Measurements from ENCODE around the gene AGPAT3. TPM values are rescaled to one million over a fixed set of nuclear protein-coding genes. Genes with fewer than 3 reads are reported as not detected.

AGPAT3 gene
- polyA plus RNA-seq, 10 donors, result 24.0 to 30.6 (median 27.3) TPM

DNA sequence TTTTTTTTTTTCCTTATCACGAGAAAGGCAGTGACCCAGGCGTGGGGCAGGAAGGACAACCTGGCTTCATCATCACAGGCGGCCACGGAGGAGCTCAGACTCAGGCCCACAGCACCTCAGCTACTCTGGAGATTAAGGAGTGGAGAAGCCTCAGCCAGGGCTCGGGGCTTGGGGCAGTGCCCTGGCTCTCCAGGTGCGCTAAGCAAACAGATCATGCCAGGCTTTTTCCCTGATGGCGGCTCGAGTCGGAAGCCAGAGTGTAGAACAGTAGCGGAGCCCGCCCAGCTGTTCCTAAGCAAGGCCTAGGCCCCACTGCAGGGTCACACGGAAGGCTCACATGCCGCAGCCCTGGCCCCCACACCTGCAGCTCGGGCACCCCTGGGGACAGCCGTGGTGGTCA, 70.7 kb downstream of the AGPAT3 start:
- DNase-seq, result no peak

GRCh38 chr21:43936247-43936967, 71.4 kb downstream of the AGPAT3 start:
- no peak for DNase-seq

DNA sequence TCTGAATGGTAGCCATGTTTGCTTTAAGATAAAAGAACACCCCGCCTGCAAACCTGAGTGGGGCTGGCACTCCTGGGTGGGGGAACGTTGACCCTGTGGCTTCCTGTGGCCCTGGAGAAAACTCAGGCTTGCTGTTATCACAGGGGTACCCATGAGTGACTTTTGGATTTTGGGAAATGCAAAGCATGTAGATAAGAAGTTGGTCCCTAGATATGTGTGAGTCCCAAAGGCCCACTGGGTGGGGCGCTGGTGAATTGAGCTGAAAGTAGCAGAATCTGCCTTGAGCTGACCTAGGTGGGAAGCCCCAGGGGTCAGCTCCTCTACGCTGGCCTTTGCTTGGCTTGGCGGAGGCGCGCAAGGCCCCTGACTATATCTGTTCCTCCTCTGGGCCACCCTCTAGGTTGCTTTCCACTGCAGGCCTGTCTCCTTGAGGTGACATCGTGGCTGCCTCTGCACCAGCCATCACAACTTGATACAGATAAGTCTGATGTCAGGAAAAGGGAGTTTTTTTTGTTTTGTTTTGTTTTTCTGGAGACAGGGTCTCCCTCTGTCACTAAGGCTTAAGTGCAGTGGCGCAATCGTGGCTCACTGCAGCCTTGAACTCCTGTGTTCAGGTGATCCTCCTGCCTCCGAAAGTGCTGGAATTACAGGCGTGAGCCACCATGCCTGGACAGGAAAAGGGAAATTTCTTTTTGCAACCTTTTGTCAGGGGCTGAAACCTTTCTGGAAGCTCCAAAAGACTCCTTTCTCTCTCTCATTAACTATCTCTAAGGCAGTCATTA, 72.2 kb downstream of the AGPAT3 start:
- DNase-seq, result no peak

GRCh38 chr21:43937891-43938309, 72.9 kb downstream of the AGPAT3 start:
- DNase-seq, result no peak

DNA sequence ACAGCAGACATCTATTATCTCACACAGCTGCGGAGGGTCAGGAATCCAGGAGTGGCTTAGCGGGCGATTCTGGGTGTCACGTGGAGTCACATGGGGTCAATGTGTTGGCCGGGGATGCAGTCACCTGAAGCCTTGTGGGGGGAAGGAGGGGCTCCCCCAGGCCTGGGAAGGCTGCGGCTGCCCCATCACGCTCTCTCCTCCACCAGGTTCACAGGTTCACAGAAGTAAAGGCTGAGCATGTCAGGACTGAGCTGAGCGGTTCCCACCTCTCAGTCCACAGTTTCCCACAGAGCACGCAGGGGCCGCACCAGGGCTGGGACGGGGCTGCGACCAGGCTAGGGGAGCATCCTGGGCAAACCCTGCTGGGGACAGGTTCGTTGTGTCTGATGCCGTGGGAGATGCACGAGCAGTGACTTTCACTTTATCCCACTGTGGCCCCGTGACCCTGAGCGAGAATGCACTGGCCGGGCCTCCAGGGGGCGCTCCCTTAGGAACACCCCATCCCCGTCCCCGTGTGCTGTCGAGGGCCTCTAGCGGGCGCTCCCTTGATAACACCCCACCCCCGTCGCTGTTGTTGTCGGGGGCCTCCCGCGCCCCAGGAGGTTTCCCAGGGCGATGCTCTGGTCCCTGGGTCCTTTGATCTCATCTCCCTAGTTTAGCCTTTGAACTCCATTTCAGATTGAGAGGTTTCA, 73.9 kb downstream of the AGPAT3 start:
- peak; percentile 34 to 67 (median 47) for DNase-seq

GRCh38 chr21:43939443-43940328, 74.7 kb downstream of the AGPAT3 start:
- no peak for DNase-seq

GRCh38 chr21:43940329-43941050, 75.5 kb downstream of the AGPAT3 start:
- no peak for DNase-seq

- DNase-seq, result no peak
These were observed 77.2 kb downstream of the AGPAT3 start for GRCh38 chr21:43942201-43942600.

DNA sequence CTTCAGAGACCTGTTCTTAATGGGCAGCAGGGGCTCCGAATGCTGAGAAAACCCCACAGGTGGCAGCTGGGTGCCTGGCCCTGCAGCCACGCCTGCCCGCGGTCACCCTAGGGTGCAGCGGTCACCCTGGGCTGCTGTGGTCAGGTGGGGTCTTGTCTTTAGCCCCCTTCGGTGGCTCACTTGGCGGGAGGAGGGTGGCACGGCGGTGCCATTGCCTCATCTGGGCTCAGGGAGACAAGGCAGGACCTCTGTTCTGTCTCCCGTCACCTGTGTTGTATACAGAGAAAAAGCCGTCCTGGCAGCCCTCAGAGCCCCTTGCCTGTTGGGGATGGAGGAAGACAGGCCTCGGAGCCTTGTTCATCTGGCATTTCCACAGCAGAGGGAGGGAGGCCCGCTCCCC, 77.6 kb downstream of the AGPAT3 start:
- no peak for DNase-seq

DNA sequence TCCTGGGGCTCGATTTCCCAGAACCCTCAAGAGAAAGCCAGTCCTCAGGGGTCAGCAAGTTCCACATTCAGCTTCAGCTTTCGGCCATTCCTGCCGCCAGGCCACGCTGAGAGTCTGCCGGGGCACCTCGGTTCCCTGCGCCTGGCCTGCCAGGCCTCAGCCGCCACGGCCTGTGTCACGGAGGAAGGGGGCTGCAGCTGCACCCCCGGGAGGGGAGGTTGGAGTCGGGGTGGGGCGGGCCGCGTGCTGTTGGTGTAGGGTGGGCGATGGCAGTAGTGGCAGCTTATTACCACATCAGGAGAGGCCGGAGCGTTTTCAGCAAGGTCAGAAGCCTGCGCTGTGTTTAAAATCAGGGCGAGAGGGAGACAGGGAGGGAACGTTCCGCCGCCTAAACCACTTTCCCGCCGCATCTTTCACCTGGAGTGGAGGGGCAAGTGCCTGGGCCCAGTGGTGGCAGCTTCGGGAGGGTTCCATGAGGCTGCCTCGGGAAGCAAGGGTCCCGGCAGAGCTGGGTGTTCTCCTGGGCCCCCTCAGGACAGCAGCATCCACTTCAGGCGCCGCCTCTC, 78.6 kb downstream of the AGPAT3 start:
- no peak for DNase-seq

DNA sequence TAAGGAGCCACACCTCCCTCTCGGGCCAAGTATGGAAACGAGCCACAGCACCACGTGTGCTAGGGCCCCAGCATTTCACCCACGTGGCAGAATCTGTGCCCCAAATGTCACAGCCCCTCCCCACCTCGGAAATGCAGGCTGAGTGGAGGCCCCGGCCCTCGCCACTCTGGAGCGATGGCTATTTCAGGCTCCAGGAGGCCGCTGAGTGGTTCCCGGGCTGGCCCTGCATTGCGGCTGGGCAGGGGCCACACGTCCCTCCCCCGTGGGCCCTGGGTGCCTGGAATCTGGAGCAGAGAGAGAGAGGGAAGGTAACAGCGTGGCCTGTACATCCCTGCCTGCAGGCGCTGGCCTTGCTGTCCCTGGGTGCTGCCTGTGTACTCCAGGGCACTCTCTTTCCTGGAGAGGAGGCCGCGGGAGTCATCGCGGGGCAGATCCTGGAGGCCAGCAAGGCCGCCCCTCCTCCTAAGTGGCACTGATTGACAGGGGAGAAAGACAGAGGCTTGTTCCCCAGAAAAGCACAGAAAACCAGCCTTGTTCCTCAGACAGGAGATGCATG, 79.1 kb downstream of the AGPAT3 start:
- no peak for DNase-seq

- no peak for DNase-seq
These were observed 79.7 kb downstream of the AGPAT3 start for GRCh38 chr21:43944757-43945156.

GRCh38 chr21:43948740-43949498, 83.9 kb downstream of the AGPAT3 start:
- no peak for DNase-seq

DNA sequence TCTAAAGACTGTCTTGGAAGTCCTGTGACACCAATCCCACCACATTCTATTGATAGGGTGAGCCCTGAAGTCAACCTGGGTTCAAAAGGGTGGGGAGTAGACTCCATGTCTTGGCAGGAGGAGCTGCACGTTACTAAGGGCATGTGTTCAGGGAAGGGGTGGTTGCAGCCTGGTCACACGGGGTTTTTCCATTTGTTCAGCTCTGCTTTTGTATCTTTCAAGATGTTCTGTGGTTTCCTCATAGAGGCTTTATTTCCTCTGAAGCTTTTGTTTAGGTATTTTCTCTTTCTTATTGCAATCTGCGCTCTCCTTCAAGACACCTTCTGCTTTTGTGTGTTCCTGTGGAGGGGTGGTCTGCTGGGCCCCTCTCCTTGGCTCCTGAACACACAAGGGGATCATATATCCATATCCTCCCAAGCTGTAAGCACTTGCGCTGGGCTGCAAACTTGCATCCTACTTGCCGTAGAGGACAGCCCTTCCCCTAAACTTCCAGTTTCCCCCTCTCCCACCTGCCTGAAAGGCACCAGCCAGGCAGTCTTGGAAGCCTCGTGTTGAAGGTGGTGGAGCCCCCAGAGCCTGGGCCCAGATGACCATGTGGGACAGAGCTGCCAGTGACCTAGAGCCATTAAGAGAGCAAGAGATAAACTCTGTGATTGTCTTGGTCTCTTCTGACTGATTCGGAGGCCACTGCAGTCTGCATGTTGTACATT, 84.6 kb downstream of the AGPAT3 start:
- no peak for DNase-seq

DNA sequence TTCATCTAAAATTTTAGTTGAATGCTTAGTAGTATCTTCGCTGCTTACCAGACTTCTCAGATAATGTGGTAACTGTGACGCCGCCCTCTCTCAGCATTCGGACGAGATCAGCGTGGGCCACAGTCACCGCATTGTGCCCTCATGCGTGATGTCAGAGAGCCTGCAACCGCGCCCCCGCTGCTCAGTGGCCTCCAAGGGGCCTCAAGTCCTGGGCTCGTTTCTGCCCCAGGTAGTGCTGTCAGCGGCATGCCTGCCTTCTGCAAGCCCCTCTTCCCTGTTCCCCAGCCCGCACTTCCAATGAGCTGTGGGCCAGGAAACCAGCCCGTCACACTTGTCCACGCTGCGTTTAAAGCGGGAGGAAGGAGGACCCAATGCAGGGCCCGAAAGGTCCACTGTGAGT, 85.5 kb downstream of the AGPAT3 start:
- no peak for DNase-seq

- no peak for DNase-seq
These were observed 85.9 kb downstream of the AGPAT3 start for GRCh38 chr21:43950936-43951335.

DNA sequence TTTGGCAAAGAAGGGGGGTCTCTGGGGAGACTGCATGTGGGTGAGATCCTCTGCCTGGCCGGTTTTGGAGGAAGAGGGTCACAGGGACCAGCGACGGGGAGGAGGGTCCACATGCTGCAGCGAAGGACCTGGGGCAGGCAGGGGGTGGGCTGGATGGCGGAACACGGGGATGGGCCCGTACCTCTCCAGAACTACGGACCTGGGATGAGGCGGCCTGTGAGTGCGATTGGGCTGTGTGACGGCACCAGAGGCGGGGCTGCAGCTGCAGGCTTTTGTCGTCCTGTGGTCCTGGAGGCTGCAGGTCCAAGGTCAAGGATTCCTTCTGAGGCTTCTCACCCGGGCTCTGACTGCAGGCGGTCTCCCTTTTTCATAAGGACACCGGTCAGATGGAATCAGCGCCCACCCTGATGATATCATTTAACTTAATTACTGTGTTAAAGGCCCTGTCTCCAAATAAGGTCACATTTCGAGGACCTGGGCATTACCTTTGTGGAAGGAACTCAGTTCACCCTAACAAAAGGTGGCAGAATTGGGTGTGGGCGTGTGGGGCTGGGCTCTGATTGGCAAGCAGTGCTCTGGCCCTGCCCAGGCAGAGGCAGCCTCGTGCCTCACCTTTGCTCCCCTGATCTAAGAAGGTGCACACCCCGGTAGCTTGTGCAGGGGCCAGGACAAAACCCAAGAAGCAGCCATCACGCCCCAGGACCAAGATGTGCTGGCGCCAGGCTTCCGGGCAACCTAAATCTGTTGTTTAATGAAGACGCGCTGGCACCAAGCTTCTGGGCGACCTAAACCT, 87.1 kb downstream of the AGPAT3 start:
- DNase-seq, result no peak

DNA sequence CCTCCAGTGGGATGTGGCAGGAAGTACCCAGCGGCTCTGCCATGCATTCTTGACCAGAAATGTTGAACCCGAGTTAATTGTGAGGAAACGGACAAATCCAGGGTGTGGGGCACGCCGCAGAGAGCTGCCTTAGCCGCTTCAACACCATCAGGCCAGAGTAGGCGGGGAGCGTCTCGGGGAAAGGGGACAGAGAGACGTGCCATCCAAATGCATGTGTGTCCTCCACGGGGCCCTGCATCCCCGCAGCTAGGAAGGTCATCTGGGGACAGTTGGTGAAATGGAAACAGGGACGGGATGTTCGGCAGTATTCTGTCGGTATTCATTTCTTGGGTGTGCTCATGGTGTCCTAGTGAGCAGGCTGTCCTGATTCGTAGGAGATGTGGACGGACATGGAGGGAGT, 88.0 kb downstream of the AGPAT3 start:
- DNase-seq, result no peak

All from muscle of back (tissue), 11 donors.